ENCODE measurements around the gene ALG11. TPM values are rescaled to one million over a fixed set of nuclear protein-coding genes. Genes with fewer than 3 reads are reported as not detected.
"Not testable (repeated sequence)": the region's sequence is repeated elsewhere in the genome, so short reads cannot be mapped to it uniquely, and the experiment has no call there.

Gene ALG11
- total RNA-seq, 1 donor from 2014 or later, result 57.7 TPM

GRCh38 chr13:52053460-52053859 lies 41.3 kb downstream of the ALG11 start:
- FAIRE-seq, result no peak
- H3K9me3 Mint-ChIP-seq (ENCODE audit: unreplicated experiment), result peaks cover 5% of the 10 kb centered on the region
- no peak overlapping the region for H2AFZ ChIP-seq (ENCODE audit: low read depth, low read length)
- H3K4me2 ChIP-seq (ENCODE audit: low read length), result no peak overlapping the region
- no peaks in the 10 kb centered on the region for H3K9me3 ChIP-seq (ENCODE audit: insufficient read depth, low read depth, low read length)
- H3K79me2 ChIP-seq (ENCODE audit: insufficient read depth, low read length), result no peaks in the 10 kb centered on the region
- H3K4me3 Mint-ChIP-seq (ENCODE audit: unreplicated experiment), result no peak overlapping the region
- no peak overlapping the region for H3K27ac ChIP-seq (ENCODE audit: low read depth, low read length)
- no peaks in the 10 kb centered on the region for H3K4me1 Mint-ChIP-seq (ENCODE audit: low read depth, unreplicated experiment)
- no peaks in the 10 kb centered on the region for H3K36me3 Mint-ChIP-seq (ENCODE audit: low read depth, unreplicated experiment)
- DNase-seq (ENCODE audit: low read depth), result no peak
- no peaks in the 10 kb centered on the region for H3K4me1 ChIP-seq (ENCODE audit: insufficient read depth, low read length)
- H3K36me3 ChIP-seq (ENCODE audit: insufficient read depth, low read length), result no peaks in the 10 kb centered on the region
- no peak overlapping the region for H3K27ac Mint-ChIP-seq (ENCODE audit: unreplicated experiment)
- H3K27me3 Mint-ChIP-seq (ENCODE audit: low read depth, unreplicated experiment), result no peaks in the 10 kb centered on the region
- H4K20me1 ChIP-seq (ENCODE audit: insufficient read depth, low read length), result no peaks in the 10 kb centered on the region
- no peaks in the 10 kb centered on the region for H3K27me3 ChIP-seq (ENCODE audit: insufficient read depth, low read length)
- TF ChIP-seq EZH2 (IDR thresholded peaks at IDR 0.05; ENCODE audit: insufficient read depth, low read length) (no peak), CTCF (IDR thresholded peaks at IDR 0.05; ENCODE audit: insufficient read depth, low read depth, low read length) (no peak)
- H3K4me3 ChIP-seq (ENCODE audit: insufficient read depth, low read depth, low read length), result no peak overlapping the region
- no peak overlapping the region for H3K9ac ChIP-seq (ENCODE audit: low read length)

- H3K9me3 Mint-ChIP-seq (ENCODE audit: unreplicated experiment), result peaks cover 19% of the 10 kb centered on the region
- not testable (repeated sequence) for FAIRE-seq; H3K36me3 Mint-ChIP-seq (ENCODE audit: low read depth, unreplicated experiment); H3K79me2 ChIP-seq (ENCODE audit: insufficient read depth, low read length); H3K9ac ChIP-seq (ENCODE audit: low read length); H3K27me3 Mint-ChIP-seq (ENCODE audit: low read depth, unreplicated experiment); H3K4me3 Mint-ChIP-seq (ENCODE audit: unreplicated experiment); H3K27ac Mint-ChIP-seq (ENCODE audit: unreplicated experiment); H3K27me3 ChIP-seq (ENCODE audit: insufficient read depth, low read length); DNase-seq (ENCODE audit: low read depth); H2AFZ ChIP-seq (ENCODE audit: low read depth, low read length); H4K20me1 ChIP-seq (ENCODE audit: insufficient read depth, low read length); H3K27ac ChIP-seq (ENCODE audit: low read depth, low read length); H3K4me1 Mint-ChIP-seq (ENCODE audit: low read depth, unreplicated experiment); H3K4me3 ChIP-seq (ENCODE audit: insufficient read depth, low read depth, low read length); H3K4me1 ChIP-seq (ENCODE audit: insufficient read depth, low read length); H3K4me2 ChIP-seq (ENCODE audit: low read length); H3K9me3 ChIP-seq (ENCODE audit: insufficient read depth, low read depth, low read length); H3K36me3 ChIP-seq (ENCODE audit: insufficient read depth, low read length)
These were observed 48.9 kb downstream of the ALG11 start for GRCh38 chr13:52061064-52061463.

GRCh38 chr13:52061587-52061986 lies 49.4 kb downstream of the ALG11 start:
- no peak overlapping the region for H3K27ac Mint-ChIP-seq (ENCODE audit: unreplicated experiment)

More at GRCh38 chr13:52061587-52061986, 49.4 kb downstream of the ALG11 start:
- Histone ChIP-seq H3K4me3 (ENCODE audit: insufficient read depth, low read depth, low read length) (no peak overlapping the region), H3K9me3 (ENCODE audit: insufficient read depth, low read depth, low read length) (peaks cover 3% of the 10 kb centered on the region), H4K20me1 (ENCODE audit: insufficient read depth, low read length) (no peaks in the 10 kb centered on the region), H3K79me2 (ENCODE audit: insufficient read depth, low read length) (no peaks in the 10 kb centered on the region), H2AFZ (ENCODE audit: low read depth, low read length) (no peak overlapping the region), H3K27ac (ENCODE audit: low read depth, low read length) (no peak overlapping the region), H3K36me3 (ENCODE audit: insufficient read depth, low read length) (no peaks in the 10 kb centered on the region), H3K4me1 (ENCODE audit: insufficient read depth, low read length) (no peaks in the 10 kb centered on the region), H3K9ac (ENCODE audit: low read length) (no peak overlapping the region), H3K27me3 (ENCODE audit: insufficient read depth, low read length) (no peaks in the 10 kb centered on the region), H3K4me2 (ENCODE audit: low read length) (no peak overlapping the region)
- DNase-seq (ENCODE audit: low read depth) (peak; percentile 30), FAIRE-seq (no peak)
- TF ChIP-seq CTCF (IDR thresholded peaks at IDR 0.05; ENCODE audit: insufficient read depth, low read depth, low read length), result no peak
- no peak for TF ChIP-seq EZH2 (IDR thresholded peaks at IDR 0.05; ENCODE audit: insufficient read depth, low read length)
- Mint-ChIP-seq H3K4me1 (ENCODE audit: low read depth, unreplicated experiment) (no peaks in the 10 kb centered on the region), H3K9me3 (ENCODE audit: unreplicated experiment) (peaks cover 19% of the 10 kb centered on the region), H3K27me3 (ENCODE audit: low read depth, unreplicated experiment) (no peaks in the 10 kb centered on the region), H3K36me3 (ENCODE audit: low read depth, unreplicated experiment) (peaks cover 5% of the 10 kb centered on the region), H3K4me3 (ENCODE audit: unreplicated experiment) (no peak overlapping the region)
